SK-N-SH treated with all-trans-retinoic acid at 6 μM for 48 hours (cell line): ENCODE results near the gene MORN4.

Experiments
- ATAC-seq: fragments of 200-7000 bp; cut with Tn5 transposase; 3 replicates; pipeline ENCODE4 v1.9.1; 2020; ENCODE audit warnings: mild to moderate bottlenecking, moderate library complexity
- ARNTL ChIP-seq: fragments of 450-650 bp; formaldehyde crosslinking; IDR thresholded peaks from 2 replicates; pipeline ENCODE4 v1.5.0; 2020; ENCODE audit warnings: low read depth, mild to moderate bottlenecking, moderate library complexity, borderline replicate concordance
- BACH2 ChIP-seq: fragments of 250-450 bp; sonication (Bioruptor Pico); IDR thresholded peaks from 2 replicates; pipeline ENCODE4 v1.9.0; 2021; ENCODE audit warnings: mild to moderate bottlenecking, borderline replicate concordance
- CREB5 ChIP-seq: fragments of 250-450 bp; sonication (Bioruptor Pico); IDR thresholded peaks from 2 replicates; pipeline ENCODE4 v1.5.1; 2020; ENCODE audit warnings: low read depth, mild to moderate bottlenecking, moderate library complexity
- CSDC2 ChIP-seq: fragments of 250-450 bp; sonication (Bioruptor Pico); IDR thresholded peaks from 2 replicates; pipeline ENCODE4 v1.5.0; 2020; ENCODE audit warnings: mild to moderate bottlenecking, moderate library complexity
- CSRNP3 ChIP-seq: fragments of 250-450 bp; sonication (Bioruptor Pico); IDR thresholded peaks from 2 replicates; pipeline ENCODE4 v1.5.1; 2021; ENCODE audit warnings: mild to moderate bottlenecking, moderate library complexity
- ESRRG ChIP-seq: fragments of 250-450 bp; sonication (Bioruptor Pico); IDR thresholded peaks from 2 replicates; pipeline ENCODE4 v1.6.1; 2021; ENCODE audit warnings: mild to moderate bottlenecking
- GLIS3 ChIP-seq: fragments of 250-450 bp; sonication (Bioruptor Pico); IDR thresholded peaks from 2 replicates; pipeline ENCODE4 v1.5.0; 2020; ENCODE audit warnings: mild to moderate bottlenecking, moderate library complexity
- ISL1 ChIP-seq: fragments of 250-450 bp; sonication (Bioruptor Pico); IDR thresholded peaks from 2 replicates; pipeline ENCODE4 v2.1.2; 2022; ENCODE audit warnings: mild to moderate bottlenecking, moderate library complexity
- OSR1 ChIP-seq: fragments of 250-450 bp; sonication (Bioruptor Pico); IDR thresholded peaks from 2 replicates; pipeline ENCODE4 v1.8.0; 2022; ENCODE audit warnings: moderate library complexity, mild to moderate bottlenecking, inconsistent platforms
- PATZ1 ChIP-seq: fragments of 250-450 bp; sonication (Bioruptor Pico); IDR thresholded peaks from 2 replicates; pipeline ENCODE4 v1.8.0; 2020; ENCODE audit warnings: mild to moderate bottlenecking, moderate library complexity, borderline replicate concordance
- POU6F1 ChIP-seq: fragments of 250-450 bp; sonication (Bioruptor Pico); IDR thresholded peaks from 2 replicates; pipeline ENCODE4 v1.8.0; 2021; ENCODE audit warnings: low read depth, mild to moderate bottlenecking, moderate library complexity, borderline replicate concordance
- PPARA ChIP-seq: fragments of 250-450 bp; sonication (Bioruptor Pico); IDR thresholded peaks from 2 replicates; pipeline ENCODE4 v1.5.0; 2020; ENCODE audit warnings: mild to moderate bottlenecking, borderline replicate concordance
- RARB ChIP-seq: fragments of 250-450 bp; sonication (Bioruptor Pico); IDR thresholded peaks from 2 replicates; pipeline ENCODE4 v1.8.0; 2021; ENCODE audit warnings: mild to moderate bottlenecking, moderate library complexity
- SNAI2 ChIP-seq: fragments of 250-450 bp; sonication (Bioruptor Pico); IDR thresholded peaks from 2 replicates; pipeline ENCODE4 v1.5.0; 2020; ENCODE audit warnings: mild to moderate bottlenecking, moderate library complexity
- TCF4 ChIP-seq: fragments of 250-450 bp; sonication (Bioruptor Pico); IDR thresholded peaks from 2 replicates; pipeline ENCODE4 v1.8.0; 2021; ENCODE audit warnings: mild to moderate bottlenecking, moderate library complexity, borderline replicate concordance
- TOX ChIP-seq: fragments of 250-450 bp; sonication (Bioruptor Pico); IDR thresholded peaks from 2 replicates; pipeline ENCODE4 v1.8.0; 2021; ENCODE audit warnings: mild to moderate bottlenecking, moderate library complexity, borderline replicate concordance
- TSHZ2 ChIP-seq: fragments of 250-450 bp; sonication (Bioruptor Pico); IDR thresholded peaks from 2 replicates; pipeline ENCODE4 v1.5.0; 2020; ENCODE audit warnings: mild to moderate bottlenecking, moderate library complexity
- ZC3H10 ChIP-seq: fragments of 250-450 bp; sonication (Bioruptor Pico); IDR thresholded peaks from 2 replicates; pipeline ENCODE4 v1.5.1; 2021; ENCODE audit warnings: mild to moderate bottlenecking, moderate library complexity
- ZFP3 ChIP-seq: fragments of 250-450 bp; sonication (Bioruptor Pico); IDR thresholded peaks from 2 replicates; pipeline ENCODE4 v1.5.0; 2020; ENCODE audit warnings: mild to moderate bottlenecking, moderate library complexity
- ZFP30 ChIP-seq: fragments of 450-650 bp; formaldehyde crosslinking; IDR thresholded peaks from 2 replicates; pipeline ENCODE4 v1.5.0; 2022; ENCODE audit warnings: mild to moderate bottlenecking, moderate library complexity
- ZNF565 ChIP-seq: fragments of 450-650 bp; formaldehyde crosslinking; conservative IDR thresholded peaks from 2 replicates; pipeline ENCODE4 v1.5.0; 2020; ENCODE audit warnings: low read depth, mild to moderate bottlenecking, moderate library complexity
- ZNF70 ChIP-seq: fragments of 450-650 bp; formaldehyde crosslinking; IDR thresholded peaks from 2 replicates; pipeline ENCODE4 v1.5.0; 2020; ENCODE audit warnings: mild to moderate bottlenecking, moderate library complexity
- ZNF8 ChIP-seq: fragments of 450-650 bp; formaldehyde crosslinking; IDR thresholded peaks from 2 replicates; pipeline ENCODE4 v1.5.0; 2020; ENCODE audit warnings: mild to moderate bottlenecking, moderate library complexity

The MORN4 gene

GRCh38 chr10:97673736-97674525 is 40.6 kb upstream of the MORN4 start:
- ATAC-seq = peak; percentile 56
- no peak for TF ChIP-seq CREB5
- TF ChIP-seq ZC3H10 (CRISPR knock-in tag) = no peak
- TF ChIP-seq RARB = no peak
- TF ChIP-seq TCF4 (CRISPR knock-in tag) = no peak
- no peak for TF ChIP-seq POU6F1 (CRISPR knock-in tag)
- TF ChIP-seq PATZ1 (CRISPR knock-in tag) = no peak
- TF ChIP-seq ZNF70 (CRISPR knock-in tag) = no peak
- TF ChIP-seq PPARA = no peak
- TF ChIP-seq ZNF8 = no peak
- no peak for TF ChIP-seq CSDC2
- no peak for TF ChIP-seq ARNTL (CRISPR knock-in tag)
- no peak for TF ChIP-seq SNAI2 (CRISPR knock-in tag)
- TF ChIP-seq ISL1 (CRISPR knock-in tag) = no peak
- no peak for TF ChIP-seq CSRNP3 (CRISPR knock-in tag)
- no peak for TF ChIP-seq ZNF565 (CRISPR knock-in tag)
- no peak for TF ChIP-seq TSHZ2 (CRISPR knock-in tag)

- ATAC-seq = no peak
- TF ChIP-seq TOX (no peak), OSR1 (CRISPR knock-in tag) (no peak), ZNF8 (no peak), TCF4 (CRISPR knock-in tag) (no peak), ISL1 (CRISPR knock-in tag) (no peak), RARB (no peak), ZNF70 (CRISPR knock-in tag) (no peak), PPARA (no peak), ZFP3 (CRISPR knock-in tag) (no peak), ZFP30 (CRISPR knock-in tag) (no peak), CSRNP3 (CRISPR knock-in tag) (no peak), BACH2 (CRISPR knock-in tag) (no peak), CSDC2 (no peak), ESRRG (CRISPR knock-in tag) (no peak), ZNF565 (CRISPR knock-in tag) (no peak), TSHZ2 (CRISPR knock-in tag) (no peak), GLIS3 (CRISPR knock-in tag) (no peak), PATZ1 (CRISPR knock-in tag) (no peak), ZC3H10 (CRISPR knock-in tag) (no peak), SNAI2 (CRISPR knock-in tag) (no peak)
- TF ChIP-seq, all 23 proteins: peak for 0
Measured at GRCh38 chr10:97669571-97669970, 36.3 kb upstream of the MORN4 start.
